ENCODE measurements around the gene HCN3. TPM values are rescaled to one million over a fixed set of nuclear protein-coding genes. Genes with fewer than 3 reads are reported as not detected.

Gene HCN3
- total RNA-seq, 4 donors from 2014 or later = 13.0 to 34.0 (median 22.2) TPM

- peak within 1 kb of the TSS; percentile 46 to 84 (median 68) for H3K4me3 ChIP-seq
- H3K9me3 ChIP-seq = no peaks in the 10 kb centered on the region
- no peaks in the 10 kb centered on the region for H3K27me3 ChIP-seq
- peak; percentile 96 for DNase-seq
- 0 to 7% methylated on average over 3 to 47 of the region's 47 CpGs for WGBS, 2 donors (ENCODE audit: low coverage in 1 of 2)
- peak within 1 kb of the TSS; percentile 84 to 91 (median 89) for H3K27ac ChIP-seq
- peaks cover 0 to 34% (median 17%) of the 10 kb centered on the region in 4 donors for H3K36me3 ChIP-seq
- TF ChIP-seq EP300 (IDR thresholded peaks at IDR 0.05; ENCODE audit: low read depth) (no peak), POLR2AphosphoS5 (IDR thresholded peaks at IDR 0.05) (peak; percentile 73 to 89 (median 85)), POLR2A (IDR thresholded peaks at IDR 0.05) (peak; percentile 86)
- TF ChIP-seq, protein P1, sequence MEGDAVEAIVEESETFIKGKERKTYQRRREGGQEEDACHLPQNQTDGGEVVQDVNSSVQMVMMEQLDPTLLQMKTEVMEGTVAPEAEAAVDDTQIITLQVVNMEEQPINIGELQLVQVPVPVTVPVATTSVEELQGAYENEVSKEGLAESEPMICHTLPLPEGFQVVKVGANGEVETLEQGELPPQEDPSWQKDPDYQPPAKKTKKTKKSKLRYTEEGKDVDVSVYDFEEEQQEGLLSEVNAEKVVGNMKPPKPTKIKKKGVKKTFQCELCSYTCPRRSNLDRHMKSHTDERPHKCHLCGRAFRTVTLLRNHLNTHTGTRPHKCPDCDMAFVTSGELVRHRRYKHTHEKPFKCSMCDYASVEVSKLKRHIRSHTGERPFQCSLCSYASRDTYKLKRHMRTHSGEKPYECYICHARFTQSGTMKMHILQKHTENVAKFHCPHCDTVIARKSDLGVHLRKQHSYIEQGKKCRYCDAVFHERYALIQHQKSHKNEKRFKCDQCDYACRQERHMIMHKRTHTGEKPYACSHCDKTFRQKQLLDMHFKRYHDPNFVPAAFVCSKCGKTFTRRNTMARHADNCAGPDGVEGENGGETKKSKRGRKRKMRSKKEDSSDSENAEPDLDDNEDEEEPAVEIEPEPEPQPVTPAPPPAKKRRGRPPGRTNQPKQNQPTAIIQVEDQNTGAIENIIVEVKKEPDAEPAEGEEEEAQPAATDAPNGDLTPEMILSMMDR (IDR thresholded peaks at IDR 0.05) = peak in 1 of 5 experiments; percentile 3
- peaks cover 8 to 17% (median 15%) of the 10 kb centered on the region in 4 donors for H3K4me1 ChIP-seq
- intact Hi-C loops (cut with DNase I; ENCODE audit: low total_unique reads) (no loop called here), in situ Hi-C loops (cut with MboI; ENCODE audit: low pct_ligation_motif_present in 1 of 4, low pct_unique_long_range_greater_than_20kb in 1 of 4, low sequenced_read_pairs in 3 of 4) (loop anchor here in 2 of 4 donors (10.0 to 25.0 kb wide), 2 partner anchors 63 to 325 kb away; partner anchors contain the start of gene RUSC1 (in 1 of the 2))
Observed at GRCh38 chr1:155261852-155262673, 15.2 kb upstream of the HCN3 start, which contains the start of gene SCAMP3. TSS of gene SCAMP3 (minus strand) at chr1:155262360. CDS start at chr1:155262151, 209 bp downstream.

DNA sequence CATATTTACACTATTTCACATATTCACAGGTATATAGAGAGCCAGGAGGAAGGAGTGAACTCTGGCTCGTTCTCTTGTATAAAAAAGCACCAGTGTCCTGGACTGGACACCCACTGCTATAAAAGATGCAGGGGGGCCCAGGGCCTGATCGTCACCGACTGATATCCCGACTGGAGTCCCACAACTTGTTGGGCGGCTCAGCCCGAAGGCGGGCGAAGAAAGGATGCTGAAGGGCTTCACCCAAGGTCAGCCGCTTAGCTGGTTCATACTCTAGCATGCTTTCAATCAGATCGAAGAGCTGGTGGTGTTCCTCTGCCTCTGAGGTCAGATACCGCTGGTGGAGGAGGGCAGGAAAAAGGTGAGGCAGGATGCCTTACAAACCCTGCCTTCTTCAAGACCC, 14.2 kb upstream of the HCN3 start:
- H3K4me3 ChIP-seq = no peak overlapping the region
- H3K27me3 ChIP-seq = no peaks in the 10 kb centered on the region
- peaks cover 8 to 17% (median 15%) of the 10 kb centered on the region in 4 donors for H3K4me1 ChIP-seq
- peak overlapping the region; percentile 84 to 91 (median 89) for H3K27ac ChIP-seq
- H3K36me3 ChIP-seq = peaks cover 0 to 44% (median 22%) of the 10 kb centered on the region in 4 donors
- in situ Hi-C loops (cut with MboI; ENCODE audit: low pct_ligation_motif_present in 1 of 4, low pct_unique_long_range_greater_than_20kb in 1 of 4, low sequenced_read_pairs in 3 of 4) = loop anchor here in 2 of 4 donors (10.0 to 25.0 kb wide), 2 partner anchors 62 to 324 kb away; partner anchors contain the start of gene RUSC1 (in 1 of the 2)
- intact Hi-C loops (cut with DNase I; ENCODE audit: low total_unique reads) = no loop called here
- no peak for DNase-seq
- WGBS, 2 donors (ENCODE audit: low coverage in 1 of 2) = 87 to 93% methylated on average over 9 to 11 of the region's 11 CpGs
- TF ChIP-seq POLR2A (IDR thresholded peaks at IDR 0.05) (no peak), POLR2AphosphoS5 (IDR thresholded peaks at IDR 0.05) (no peak), EP300 (IDR thresholded peaks at IDR 0.05; ENCODE audit: low read depth) (no peak)
- TF ChIP-seq, protein P1 (IDR thresholded peaks at IDR 0.05) = no peak
- no peaks in the 10 kb centered on the region for H3K9me3 ChIP-seq

DNA sequence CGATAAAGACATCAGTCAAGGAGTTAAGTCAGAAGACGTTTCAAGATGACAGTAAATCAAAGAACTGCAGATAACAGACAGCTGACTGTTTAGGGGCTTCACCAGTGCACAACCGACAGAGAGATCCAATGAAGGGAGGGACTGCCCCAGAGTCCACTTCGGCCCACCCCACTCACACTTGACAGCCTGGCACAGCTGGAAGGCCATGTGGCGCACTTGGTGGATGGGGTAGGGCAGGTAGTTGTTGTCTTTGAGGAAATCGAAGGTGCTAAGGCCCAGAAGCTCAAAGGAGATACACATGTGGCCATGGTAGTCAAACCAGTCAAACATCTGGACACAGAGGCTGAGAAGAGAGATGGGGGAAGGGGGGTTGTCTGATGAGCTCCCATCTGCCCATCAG, 10.7 kb upstream of the HCN3 start:
- WGBS, 2 donors (ENCODE audit: low coverage in 1 of 2) = 82 to 93% methylated on average over 3 to 6 of the region's 6 CpGs
- in situ Hi-C loops (cut with MboI; ENCODE audit: low pct_ligation_motif_present in 1 of 4, low pct_unique_long_range_greater_than_20kb in 1 of 4, low sequenced_read_pairs in 3 of 4) = loop anchor here in 2 of 4 donors (10.0 to 25.0 kb wide), 2 partner anchors 58 to 321 kb away; partner anchors contain the start of gene RUSC1 (in 1 of the 2)

More for the DNA sequence above, 10.7 kb upstream of the HCN3 start:
- Histone ChIP-seq H3K4me3 (no peak overlapping the region), H3K4me1 (peaks cover 3 to 12% (median 4%) of the 10 kb centered on the region in 4 donors), H3K27ac (no peak overlapping the region), H3K36me3 (peaks cover 0 to 63% (median 37%) of the 10 kb centered on the region in 4 donors), H3K27me3 (no peaks in the 10 kb centered on the region), H3K9me3 (no peaks in the 10 kb centered on the region)
- DNase-seq = no peak
- TF ChIP-seq POLR2A (IDR thresholded peaks at IDR 0.05) (no peak), POLR2AphosphoS5 (IDR thresholded peaks at IDR 0.05) (no peak), EP300 (IDR thresholded peaks at IDR 0.05; ENCODE audit: low read depth) (no peak)
- TF ChIP-seq, protein P1 (IDR thresholded peaks at IDR 0.05) = no peak
- intact Hi-C loops (cut with DNase I; ENCODE audit: low total_unique reads) = no loop called here

All from transverse colon (tissue), 4 donors.